ENCODE data around the gene CALHM5.
"Not testable (repeated sequence)": the region's sequence is repeated elsewhere in the genome, so short reads cannot be mapped to it uniquely, and the experiment has no call there.

Gene CALHM5

GRCh38 chr6:116485559-116486184, 25.8 kb upstream of the CALHM5 start:
- DNase-seq (ENCODE audit: low read depth), result no peak
- H3K4me3 ChIP-seq (ENCODE audit: low read depth, low read length), result no peak overlapping the region
- TF ChIP-seq, protein P1, sequence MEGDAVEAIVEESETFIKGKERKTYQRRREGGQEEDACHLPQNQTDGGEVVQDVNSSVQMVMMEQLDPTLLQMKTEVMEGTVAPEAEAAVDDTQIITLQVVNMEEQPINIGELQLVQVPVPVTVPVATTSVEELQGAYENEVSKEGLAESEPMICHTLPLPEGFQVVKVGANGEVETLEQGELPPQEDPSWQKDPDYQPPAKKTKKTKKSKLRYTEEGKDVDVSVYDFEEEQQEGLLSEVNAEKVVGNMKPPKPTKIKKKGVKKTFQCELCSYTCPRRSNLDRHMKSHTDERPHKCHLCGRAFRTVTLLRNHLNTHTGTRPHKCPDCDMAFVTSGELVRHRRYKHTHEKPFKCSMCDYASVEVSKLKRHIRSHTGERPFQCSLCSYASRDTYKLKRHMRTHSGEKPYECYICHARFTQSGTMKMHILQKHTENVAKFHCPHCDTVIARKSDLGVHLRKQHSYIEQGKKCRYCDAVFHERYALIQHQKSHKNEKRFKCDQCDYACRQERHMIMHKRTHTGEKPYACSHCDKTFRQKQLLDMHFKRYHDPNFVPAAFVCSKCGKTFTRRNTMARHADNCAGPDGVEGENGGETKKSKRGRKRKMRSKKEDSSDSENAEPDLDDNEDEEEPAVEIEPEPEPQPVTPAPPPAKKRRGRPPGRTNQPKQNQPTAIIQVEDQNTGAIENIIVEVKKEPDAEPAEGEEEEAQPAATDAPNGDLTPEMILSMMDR (IDR thresholded peaks at IDR 0.05; ENCODE audit: insufficient read depth, low read depth, low read length, missing control alignments), result no peak

- H3K4me3 ChIP-seq (ENCODE audit: low read depth, low read length), result no peak overlapping the region
- no peak for DNase-seq (ENCODE audit: low read depth)
- TF ChIP-seq, protein P1 (IDR thresholded peaks at IDR 0.05; ENCODE audit: insufficient read depth, low read depth, low read length, missing control alignments), result no peak
Measured at GRCh38 chr6:116491610-116492330, 19.7 kb upstream of the CALHM5 start.

- no peak for DNase-seq (ENCODE audit: low read depth)
- TF ChIP-seq, protein P1 (IDR thresholded peaks at IDR 0.05; ENCODE audit: insufficient read depth, low read depth, low read length, missing control alignments), result no peak
- no peak overlapping the region for H3K4me3 ChIP-seq (ENCODE audit: low read depth, low read length)
Measured at GRCh38 chr6:116492331-116493067, 18.9 kb upstream of the CALHM5 start.

DNA sequence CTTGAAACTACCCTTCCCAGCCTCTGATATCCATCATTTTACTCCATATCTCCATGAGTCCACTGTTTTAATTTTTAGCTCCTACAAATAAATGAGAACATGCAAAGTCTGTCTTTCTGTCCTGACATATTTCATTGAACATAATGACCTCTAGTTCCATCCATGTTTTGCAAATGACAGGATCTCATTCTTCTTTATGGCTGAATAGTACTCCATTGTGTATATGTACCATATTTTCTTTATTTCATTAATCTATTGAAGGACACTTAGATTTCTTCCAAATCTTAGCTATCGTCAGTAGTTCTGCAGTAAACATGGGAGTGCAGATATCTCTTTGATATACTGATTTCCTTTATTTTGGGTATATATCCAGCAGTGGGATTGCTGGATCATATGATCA, 16.3 kb upstream of the CALHM5 start:
- not testable (repeated sequence) for DNase-seq (ENCODE audit: low read depth); H3K4me3 ChIP-seq (ENCODE audit: low read depth, low read length)

DNA sequence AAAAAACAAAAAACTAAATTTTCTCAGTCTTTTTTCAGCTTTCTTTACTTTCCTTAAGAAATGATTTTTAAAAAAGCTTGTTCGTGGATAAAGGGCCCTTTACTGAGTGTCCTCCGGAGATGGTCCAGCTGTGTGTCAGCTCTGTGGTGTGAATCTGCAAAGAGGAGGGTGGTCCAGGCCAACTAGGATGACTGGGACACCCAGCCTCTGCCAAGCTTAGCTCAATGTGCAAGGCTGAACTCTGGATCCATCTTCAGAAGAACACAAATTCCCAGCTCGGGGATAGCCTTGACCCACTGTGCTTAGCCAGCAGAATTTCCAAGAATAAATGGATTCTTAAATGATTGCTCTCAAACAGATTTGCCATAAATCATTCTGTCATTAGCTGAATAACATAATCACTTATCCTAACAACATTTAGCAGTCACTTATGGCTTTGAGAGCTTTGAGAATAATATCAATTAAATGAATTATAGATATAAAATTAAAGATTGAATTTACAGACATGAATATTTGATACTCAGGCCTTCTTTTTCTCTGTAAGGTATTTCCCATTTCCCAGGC, 14.2 kb upstream of the CALHM5 start:
- TF ChIP-seq, protein P1 (IDR thresholded peaks at IDR 0.05; ENCODE audit: insufficient read depth, low read depth, low read length, missing control alignments), result no peak
- no peak overlapping the region for H3K4me3 ChIP-seq (ENCODE audit: low read depth, low read length)
- DNase-seq (ENCODE audit: low read depth), result no peak

DNA sequence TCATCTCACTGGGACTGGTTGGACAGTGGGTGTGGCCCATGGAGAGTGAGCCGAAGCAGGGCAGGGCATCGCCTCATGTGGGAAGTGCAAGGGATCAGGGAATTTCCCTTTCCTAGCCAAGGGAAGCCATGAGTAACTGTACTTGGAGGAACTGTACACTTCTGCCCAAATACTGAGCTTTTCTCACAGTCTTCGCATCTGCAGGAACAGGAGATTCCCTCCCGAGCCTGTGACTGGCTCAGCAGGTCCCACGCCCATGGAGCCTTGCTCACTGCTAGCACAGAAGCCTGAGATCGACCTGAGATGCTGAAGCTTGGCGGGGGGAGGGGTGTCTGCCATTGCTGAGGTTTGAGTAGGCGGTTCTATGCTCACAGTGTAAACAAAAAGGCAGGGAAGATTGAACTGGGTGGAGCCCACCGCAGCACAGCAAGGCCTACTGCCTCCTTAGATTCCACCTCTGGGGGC, 10.4 kb upstream of the CALHM5 start:
- H3K4me3 ChIP-seq (ENCODE audit: low read depth, low read length), result no peak overlapping the region
- TF ChIP-seq, protein P1 (IDR thresholded peaks at IDR 0.05; ENCODE audit: insufficient read depth, low read depth, low read length, missing control alignments), result no peak
- no peak for DNase-seq (ENCODE audit: low read depth)

GRCh38 chr6:116507324-116507723, 4.1 kb upstream of the CALHM5 start:
- no peak for DNase-seq (ENCODE audit: low read depth)
- TF ChIP-seq, protein P1 (IDR thresholded peaks at IDR 0.05; ENCODE audit: insufficient read depth, low read depth, low read length, missing control alignments), result no peak
- no peak overlapping the region for H3K4me3 ChIP-seq (ENCODE audit: low read depth, low read length)

All from GM12865 (cell line).